HL-60 (cell line): ENCODE results near the gene SCAF8.

Source experiments
- DNase-seq, 2 experiments: peaks; one replicate each; pipeline ENCODE4 v3.0.0-alpha.2; 2010 to 2020; ENCODE audit warnings: low read depth in 1 of 2, low spot score in 1 of 2
- H3K27ac ChIP-seq: fragments of 250-450 bp; sonication (Bioruptor Pico); replicated peaks from 2 replicates; pipeline ENCODE4 v1.5.1; 2020; ENCODE audit warnings: mild to moderate bottlenecking, moderate library complexity
- H3K27me3 ChIP-seq: fragments of 250-450 bp; sonication (Bioruptor Pico); 2 replicates; pipeline ENCODE4 v1.5.1; 2021; ENCODE audit warnings: mild to moderate bottlenecking, moderate library complexity; ENCODE audit not compliant: insufficient read depth, poor library complexity, severe bottlenecking
- H3K4me3 ChIP-seq: replicated peaks from 2 replicates; pipeline ENCODE4 v1.5.1; 2011; ENCODE audit warnings: mild to moderate bottlenecking, control low read depth, low read length; ENCODE audit not compliant: insufficient read depth
- GABPA ChIP-seq: IDR thresholded peaks from 2 replicates; pipeline ENCODE4 v1.6.1; 2012; ENCODE audit warnings: low read depth
- POLR2AphosphoS5 ChIP-seq: IDR thresholded peaks from 2 replicates; pipeline ENCODE4 v1.6.1; 2012; ENCODE audit warnings: low read depth
- SPI1 ChIP-seq: IDR thresholded peaks from 2 replicates; pipeline ENCODE4 v1.6.1; 2012; ENCODE audit warnings: low read depth, mild to moderate bottlenecking, borderline replicate concordance
- TF ChIP-seq, protein P1 (sequence below): IDR thresholded peaks from one replicate; pipeline ENCODE4 v1.5.1; 2011; ENCODE audit warnings: low read length, control low read depth, inconsistent platforms; ENCODE audit not compliant: insufficient read depth
- TF ChIP-seq, protein P2 (sequence below): IDR thresholded peaks from 2 replicates; pipeline ENCODE4 v1.6.1; 2012; ENCODE audit warnings: low read depth; ENCODE audit not compliant: insufficient replicate concordance

SCAF8 gene

DNA sequence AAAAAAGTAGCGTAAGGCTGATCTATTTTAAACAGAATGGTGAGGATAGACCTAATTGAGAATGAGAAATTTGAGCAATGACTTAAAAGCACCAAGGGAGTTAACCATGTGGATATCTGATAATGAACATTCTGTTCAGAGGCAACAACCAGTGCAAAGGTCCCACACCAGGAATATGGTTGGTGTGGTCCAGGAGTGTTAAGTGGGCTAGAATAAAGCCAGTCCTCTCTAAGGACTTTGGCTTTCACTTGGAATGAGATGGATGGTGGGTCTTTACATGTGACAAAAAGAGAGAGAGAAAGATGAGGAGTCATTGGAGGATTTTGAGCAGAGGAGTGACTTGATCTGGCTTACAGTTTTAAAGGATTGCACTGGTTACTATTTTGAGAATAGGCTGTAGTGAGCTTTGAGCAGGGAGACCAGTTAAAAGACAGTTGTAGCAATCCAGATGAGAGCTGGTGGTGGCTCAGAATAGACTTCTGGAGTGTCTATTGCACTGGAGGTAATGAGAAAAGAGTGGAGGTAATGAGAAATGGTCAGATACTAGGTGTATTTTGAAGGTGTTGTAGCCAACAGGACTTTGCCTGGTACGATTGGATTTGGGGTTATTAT lies 89.8 kb downstream of the SCAF8 start:
- no peak for DNase-seq
- H3K27ac ChIP-seq = no peak overlapping the region
- no peaks in the 10 kb centered on the region for H3K27me3 ChIP-seq
- TF ChIP-seq, protein P1, sequence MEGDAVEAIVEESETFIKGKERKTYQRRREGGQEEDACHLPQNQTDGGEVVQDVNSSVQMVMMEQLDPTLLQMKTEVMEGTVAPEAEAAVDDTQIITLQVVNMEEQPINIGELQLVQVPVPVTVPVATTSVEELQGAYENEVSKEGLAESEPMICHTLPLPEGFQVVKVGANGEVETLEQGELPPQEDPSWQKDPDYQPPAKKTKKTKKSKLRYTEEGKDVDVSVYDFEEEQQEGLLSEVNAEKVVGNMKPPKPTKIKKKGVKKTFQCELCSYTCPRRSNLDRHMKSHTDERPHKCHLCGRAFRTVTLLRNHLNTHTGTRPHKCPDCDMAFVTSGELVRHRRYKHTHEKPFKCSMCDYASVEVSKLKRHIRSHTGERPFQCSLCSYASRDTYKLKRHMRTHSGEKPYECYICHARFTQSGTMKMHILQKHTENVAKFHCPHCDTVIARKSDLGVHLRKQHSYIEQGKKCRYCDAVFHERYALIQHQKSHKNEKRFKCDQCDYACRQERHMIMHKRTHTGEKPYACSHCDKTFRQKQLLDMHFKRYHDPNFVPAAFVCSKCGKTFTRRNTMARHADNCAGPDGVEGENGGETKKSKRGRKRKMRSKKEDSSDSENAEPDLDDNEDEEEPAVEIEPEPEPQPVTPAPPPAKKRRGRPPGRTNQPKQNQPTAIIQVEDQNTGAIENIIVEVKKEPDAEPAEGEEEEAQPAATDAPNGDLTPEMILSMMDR = no peak
- no peak overlapping the region for H3K4me3 ChIP-seq

DNA sequence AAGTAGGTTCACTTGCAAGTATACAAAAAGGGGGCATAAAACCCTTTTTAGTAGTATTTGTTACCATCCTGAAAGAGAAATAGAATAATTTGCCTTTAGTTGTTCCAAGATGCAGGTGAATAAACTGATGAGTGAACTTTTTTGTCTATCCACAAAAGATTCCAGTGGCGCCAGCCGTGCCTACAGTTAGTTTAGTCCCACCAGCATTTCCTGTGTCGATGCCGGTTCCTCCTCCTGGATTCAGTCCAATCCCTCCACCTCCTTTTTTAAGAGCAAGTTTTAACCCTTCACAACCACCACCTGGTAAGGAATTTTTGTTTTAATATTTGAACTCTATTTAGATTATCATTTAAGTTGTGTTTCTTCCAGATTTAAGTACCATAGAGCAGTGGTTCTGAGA lies 90.9 kb downstream of the SCAF8 start:
- Histone ChIP-seq H3K27me3 (no peaks in the 10 kb centered on the region), H3K4me3 (no peak overlapping the region), H3K27ac (no peak overlapping the region)
- TF ChIP-seq SPI1 (no peak), POLR2AphosphoS5 (no peak), GABPA (no peak)
- TF ChIP-seq, protein P2, sequence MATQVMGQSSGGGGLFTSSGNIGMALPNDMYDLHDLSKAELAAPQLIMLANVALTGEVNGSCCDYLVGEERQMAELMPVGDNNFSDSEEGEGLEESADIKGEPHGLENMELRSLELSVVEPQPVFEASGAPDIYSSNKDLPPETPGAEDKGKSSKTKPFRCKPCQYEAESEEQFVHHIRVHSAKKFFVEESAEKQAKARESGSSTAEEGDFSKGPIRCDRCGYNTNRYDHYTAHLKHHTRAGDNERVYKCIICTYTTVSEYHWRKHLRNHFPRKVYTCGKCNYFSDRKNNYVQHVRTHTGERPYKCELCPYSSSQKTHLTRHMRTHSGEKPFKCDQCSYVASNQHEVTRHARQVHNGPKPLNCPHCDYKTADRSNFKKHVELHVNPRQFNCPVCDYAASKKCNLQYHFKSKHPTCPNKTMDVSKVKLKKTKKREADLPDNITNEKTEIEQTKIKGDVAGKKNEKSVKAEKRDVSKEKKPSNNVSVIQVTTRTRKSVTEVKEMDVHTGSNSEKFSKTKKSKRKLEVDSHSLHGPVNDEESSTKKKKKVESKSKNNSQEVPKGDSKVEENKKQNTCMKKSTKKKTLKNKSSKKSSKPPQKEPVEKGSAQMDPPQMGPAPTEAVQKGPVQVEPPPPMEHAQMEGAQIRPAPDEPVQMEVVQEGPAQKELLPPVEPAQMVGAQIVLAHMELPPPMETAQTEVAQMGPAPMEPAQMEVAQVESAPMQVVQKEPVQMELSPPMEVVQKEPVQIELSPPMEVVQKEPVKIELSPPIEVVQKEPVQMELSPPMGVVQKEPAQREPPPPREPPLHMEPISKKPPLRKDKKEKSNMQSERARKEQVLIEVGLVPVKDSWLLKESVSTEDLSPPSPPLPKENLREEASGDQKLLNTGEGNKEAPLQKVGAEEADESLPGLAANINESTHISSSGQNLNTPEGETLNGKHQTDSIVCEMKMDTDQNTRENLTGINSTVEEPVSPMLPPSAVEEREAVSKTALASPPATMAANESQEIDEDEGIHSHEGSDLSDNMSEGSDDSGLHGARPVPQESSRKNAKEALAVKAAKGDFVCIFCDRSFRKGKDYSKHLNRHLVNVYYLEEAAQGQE = no peak
- TF ChIP-seq, protein P1 = no peak
- no peak for DNase-seq

DNA sequence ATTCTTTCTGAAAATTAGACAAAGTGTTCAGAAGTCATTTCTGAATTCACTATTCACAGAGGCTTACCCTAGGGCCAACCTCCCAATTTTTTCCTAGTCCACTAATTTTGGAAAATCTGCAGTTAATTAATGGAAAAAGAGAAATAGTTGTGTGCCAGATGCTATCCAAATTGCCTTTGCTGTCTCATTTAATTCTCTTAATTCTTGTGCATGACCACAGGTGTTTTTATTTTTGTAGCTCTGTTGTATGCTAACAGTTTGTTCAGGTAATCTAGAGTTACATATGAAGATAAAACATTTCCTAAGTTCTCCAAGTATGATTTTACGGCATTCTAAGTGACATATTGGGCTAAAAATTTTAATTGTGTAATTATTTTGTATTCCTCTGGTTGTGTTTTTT lies 96.8 kb downstream of the SCAF8 start:
- DNase-seq = no peak
- TF ChIP-seq, protein P2 = no peak
- TF ChIP-seq GABPA = no peak
- TF ChIP-seq POLR2AphosphoS5 = no peak
- TF ChIP-seq SPI1 = no peak
- TF ChIP-seq, protein P1 = no peak
- Histone ChIP-seq H3K4me3 (no peak overlapping the region), H3K27me3 (no peaks in the 10 kb centered on the region), H3K27ac (no peak overlapping the region)

DNA sequence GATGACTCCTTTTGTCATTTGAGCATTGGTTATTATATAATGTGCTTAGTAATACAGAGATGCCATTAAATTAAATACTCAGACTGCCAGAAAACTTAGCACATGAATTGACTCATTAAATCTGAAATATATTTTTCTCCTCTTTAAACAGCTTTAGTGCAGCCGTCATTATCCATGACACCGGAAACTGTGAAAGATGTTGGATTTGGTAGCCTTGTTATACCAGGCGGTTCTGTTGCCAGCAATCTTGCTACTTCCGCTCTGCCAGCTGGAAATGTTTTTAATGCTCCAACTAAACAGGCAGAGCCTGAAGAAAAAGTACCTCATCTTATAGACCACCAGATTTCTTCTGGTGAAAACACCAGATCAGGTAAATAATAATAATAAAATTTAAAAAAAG lies 97.6 kb downstream of the SCAF8 start:
- H3K27ac ChIP-seq = no peak overlapping the region
- DNase-seq = no peak
- TF ChIP-seq, protein P1 = no peak
- TF ChIP-seq POLR2AphosphoS5 = no peak
- TF ChIP-seq GABPA = no peak
- no peak for TF ChIP-seq SPI1
- TF ChIP-seq, protein P2 = no peak

More for the DNA sequence above, 97.6 kb downstream of the SCAF8 start:
- Histone ChIP-seq H3K4me3 (no peak overlapping the region), H3K27me3 (no peaks in the 10 kb centered on the region)
